ENCODE data around the gene WBP2. TPM values are rescaled to one million over a fixed set of nuclear protein-coding genes. Genes with fewer than 3 reads are reported as not detected.

Gene WBP2
- total and polyA plus RNA-seq, 2 of the 13 experiments (the other 11 are each of a cell fraction or from before 2014, with no cell fraction given): 29.2 to 29.5 TPM

- TF ChIP-seq ZNF614 (CRISPR knock-in tag; IDR thresholded peaks at IDR 0.05; ENCODE audit: borderline replicate concordance) (peak; percentile 82; the same call in 1 of the 2 replicates), ZNF577 (CRISPR knock-in tag; IDR thresholded peaks at IDR 0.05; ENCODE audit: borderline replicate concordance, low read depth) (no peak), ZNF704 (CRISPR knock-in tag; IDR thresholded peaks at IDR 0.05; ENCODE audit: borderline replicate concordance) (peak; percentile 89; the same call in 1 of the 2 replicates), ASH2L (IDR thresholded peaks at IDR 0.05; ENCODE audit: insufficient read length, low read depth, low read length) (peak; percentile 88), ZNF180 (CRISPR knock-in tag; IDR thresholded peaks at IDR 0.05; ENCODE audit: borderline replicate concordance, low read depth) (no peak), HMGXB3 (CRISPR knock-in tag; IDR thresholded peaks at IDR 0.05; ENCODE audit: borderline replicate concordance) (peak; percentile 32; the same call in 1 of the 2 replicates), ZNF839 (CRISPR knock-in tag; IDR thresholded peaks at IDR 0.05; ENCODE audit: borderline replicate concordance) (no peak), SIN3B (IDR thresholded peaks at IDR 0.05; ENCODE audit: low read length) (no peak), HMGXB4 (CRISPR knock-in tag; IDR thresholded peaks at IDR 0.05; ENCODE audit: borderline replicate concordance in 1 of 2, low read depth in 1 of 2) (peak; percentile 19 to 84; a peak in 3 of 4 replicates), CREM (IDR thresholded peaks at IDR 0.05) (peak; percentile 82), CREM (CRISPR knock-in tag; IDR thresholded peaks at IDR 0.05) (no peak), TIGD3 (CRISPR knock-in tag; IDR thresholded peaks at IDR 0.05; ENCODE audit: borderline replicate concordance) (peak; percentile 27; the same call in 1 of the 2 replicates), BRF2 (CRISPR knock-in tag; IDR thresholded peaks at IDR 0.05) (no peak; the same call in 1 of the 2 replicates), MXI1 (IDR thresholded peaks at IDR 0.05; ENCODE audit: borderline replicate concordance, low read depth, low read length) (peak; percentile 93; the same call in 2 of the 3 replicates), ZBTB8A (CRISPR knock-in tag; IDR thresholded peaks at IDR 0.05; ENCODE audit: borderline replicate concordance, low read depth) (no peak), PITX1 (CRISPR knock-in tag; IDR thresholded peaks at IDR 0.05) (peak; percentile 100)
These were observed 8.2 kb downstream of the WBP2 start (continued) for GRCh38 chr17:75846692-75847613.

Measured in HepG2 (cell line).